Prostate gland (tissue), 2 donors: ENCODE data around the gene ILK.

Experiments used
- CTCF ChIP-seq, 4 experiments: fragments of 200-600 bp in 2 of 4; fragments of 450-650 bp in 2 of 4; sonication (generic) in 2 of 4; IDR thresholded peaks; 1 replicate in 3 of 4; 2 replicates in 1 of 4; pipeline ENCODE4 v1.5.1; 2016 to 2019; ENCODE audit warnings: antibody characterized with exemption in 4 of 4, mild to moderate bottlenecking in 2 of 4, moderate library complexity in 2 of 4
- POLR2A ChIP-seq: fragments of 450-650 bp; IDR thresholded peaks from one replicate; pipeline ENCODE4 v1.6.1; 2016; ENCODE audit warnings: antibody characterized with exemption, mild to moderate bottlenecking
- POLR2AphosphoS5 ChIP-seq: sonication (generic); formaldehyde crosslinking; IDR thresholded peaks from one replicate; pipeline ENCODE4 v1.6.1; 2017; ENCODE audit warnings: antibody characterized with exemption

- TF ChIP-seq POLR2AphosphoS5 (no peak), CTCF (IDR thresholded peaks at IDR 0.05) (no peak), POLR2A (no peak)
Observed at GRCh38 chr11:6602096-6602940, 1.3 kb upstream of the ILK start.
